K562 (cell line): ENCODE results near the gene ZFP62. TPM values are rescaled to one million over a fixed set of nuclear protein-coding genes. Genes with fewer than 3 reads are reported as not detected.

Experiments used
- ARID2 ChIP-seq: fragments of 450-650 bp; IDR thresholded peaks from 2 replicates; pipeline ENCODE4 v1.6.1; 2017; ENCODE audit warnings: antibody characterized with exemption, mild to moderate bottlenecking
- ATF2 ChIP-seq: sonication (generic); formaldehyde crosslinking; IDR thresholded peaks from 2 replicates; pipeline ENCODE4 v1.8.1; 2022; ENCODE audit warnings: missing genetic modification reagents
- CXXC5 ChIP-seq: fragments of 250-450 bp; sonication (Bioruptor Pico); IDR thresholded peaks from 2 replicates; pipeline ENCODE4 v1.8.0; 2022; ENCODE audit warnings: inconsistent platforms, mild to moderate bottlenecking, moderate library complexity
- SRSF9 ChIP-seq: fragments of 200-400 bp; formaldehyde crosslinking; IDR thresholded peaks from 2 replicates; pipeline ENCODE4 v1.6.1; 2017; ENCODE audit warnings: low read depth, low read length, borderline replicate concordance
- TSHZ1 ChIP-seq: fragments of 250-450 bp; sonication (Bioruptor Pico); IDR thresholded peaks from 2 replicates; pipeline ENCODE4 v1.4.0; 2020; ENCODE audit warnings: mild to moderate bottlenecking, moderate library complexity
- XRCC5 ChIP-seq: fragments of 200-400 bp; formaldehyde crosslinking; IDR thresholded peaks from 2 replicates; pipeline ENCODE4 v1.6.1; 2017; ENCODE audit warnings: low read depth, mild to moderate bottlenecking, low read length
- ZBTB12 ChIP-seq: fragments of 250-450 bp; sonication (Bioruptor Pico); IDR thresholded peaks from 2 replicates; pipeline ENCODE4 v1.4.0; 2020
- ZBTB8A ChIP-seq: fragments of 450-650 bp; IDR thresholded peaks from 2 replicates; pipeline ENCODE4 v1.6.1; 2018; ENCODE audit warnings: mild to moderate bottlenecking, moderate library complexity; ENCODE audit not compliant: partially characterized antibody
- ZBTB9 ChIP-seq: fragments of 450-650 bp; formaldehyde crosslinking; IDR thresholded peaks from 2 replicates; pipeline ENCODE4 v1.4.0; 2020; ENCODE audit warnings: mild to moderate bottlenecking, moderate library complexity
- ZNF318 ChIP-seq, 2 experiments: fragments of 450-650 bp; IDR thresholded peaks; 2 replicates each; pipeline ENCODE4 v1.6.1; 2016; ENCODE audit warnings: mild to moderate bottlenecking in 2 of 2, borderline replicate concordance in 1 of 2, low read depth in 1 of 2, moderate library complexity in 1 of 2
- polyA plus RNA-seq, 8 experiments: library from polyadenylated mRNA; depleted of rRNA in 4 of 8; stranded (reverse) in 5 of 8; unstranded in 3 of 8; fragments of >200 nt; fragmentation: Nextera tagmentation in 2 of 8; fragmentation: Illumina TruSeq in 1 of 8; extraction: Ambion mirVana in 2 of 8; extraction: Trizol in 1 of 8; gene quantifications; 2 replicates each; pipeline versions ENCODE4 v1.2.1 to v1.2.3, GENCODE V29; 2011 to 2014; ENCODE audit warnings: inconsistent platforms in 1 of 8, missing spikeins in 1 of 8
- total RNA-seq, 7 experiments: library from RNA; depleted of rRNA in 6 of 7; stranded (reverse); fragments of >200 nt in 6 of 7; fragmentation: Illumina TruSeq in 2 of 7; extraction: Trizol in 2 of 7; gene quantifications; 2 replicates each; pipeline versions ENCODE4 v1.2.1 to v1.2.3, GENCODE V29; 2011 to 2021; ENCODE audit warnings: low replicate concordance in 1 of 7

ZFP62 gene
- total and polyA plus RNA-seq, 9 of the 15 experiments (the other 6 are each of a cell fraction or from before 2014, with no cell fraction given), result 12.2 to 37.5 (median 25.0) TPM

GRCh38 chr5:180810959-180811622, 50.0 kb downstream of the ZFP62 start (continued):
- no peak for TF ChIP-seq TSHZ1 (CRISPR knock-in tag)
- TF ChIP-seq SRSF9, result no peak
- TF ChIP-seq ZBTB8A, result no peak
- no peak for TF ChIP-seq ZNF318 (IDR thresholded peaks at IDR 0.05; ENCODE audit: borderline replicate concordance in 1 of 2, low read depth in 1 of 2)
- no peak for TF ChIP-seq CXXC5
- no peak for TF ChIP-seq ARID2
- TF ChIP-seq ATF2 (CRISPR knock-in tag), result no peak
- no peak for TF ChIP-seq ZBTB9 (CRISPR knock-in tag)
- TF ChIP-seq XRCC5, result 0 out of 2 replicates have a peak, but pooled peaks have one; percentile 32
- no peak for TF ChIP-seq ZBTB12 (CRISPR knock-in tag)
